GM18508 (cell line): ENCODE measurements around the gene CCDC136.

Experiments used
- ATAC-seq: cut with Tn5 transposase; IDR thresholded peaks from one replicate; pipeline ENCODE4 v1.9.1; 2021; ENCODE audit warnings: moderate number of reproducible peaks; ENCODE audit not compliant: insufficient read depth, unreplicated experiment

The CCDC136 gene

GRCh38 chr7:128791121-128791971 is at the start of gene CCDC136:
Gene CCDC136 (plus strand): TSS chr7:128791968. CDS start chr7:128792412, 444 bp downstream.
- no peak for ATAC-seq

GRCh38 chr7:128742206-128742605 is 49.6 kb upstream of the CCDC136 start:
- ATAC-seq, result no peak

- no peak for ATAC-seq
Observed at GRCh38 chr7:128743112-128743772, 48.5 kb upstream of the CCDC136 start.

GRCh38 chr7:128744366-128744905 is 47.3 kb upstream of the CCDC136 start:
- no peak for ATAC-seq

- no peak for ATAC-seq
Observed at GRCh38 chr7:128745706-128746105, 46.1 kb upstream of the CCDC136 start.

- ATAC-seq, result no peak
Observed at GRCh38 chr7:128747327-128748079, 44.3 kb upstream of the CCDC136 start.

- no peak for ATAC-seq
Observed at GRCh38 chr7:128752251-128752650, 39.5 kb upstream of the CCDC136 start.

- no peak for ATAC-seq
Observed at GRCh38 chr7:128755075-128755818, 36.5 kb upstream of the CCDC136 start.

GRCh38 chr7:128755819-128756476 is 35.8 kb upstream of the CCDC136 start:
- ATAC-seq, result no peak

GRCh38 chr7:128757203-128757602 is 34.6 kb upstream of the CCDC136 start:
- no peak for ATAC-seq

- no peak for ATAC-seq
Observed at GRCh38 chr7:128758553-128758952, 33.2 kb upstream of the CCDC136 start.

GRCh38 chr7:128759242-128759641 is 32.5 kb upstream of the CCDC136 start:
- ATAC-seq, result no peak

GRCh38 chr7:128763541-128763940 is 28.2 kb upstream of the CCDC136 start:
- ATAC-seq, result no peak

GRCh38 chr7:128767475-128768110 is 24.2 kb upstream of the CCDC136 start:
- no peak for ATAC-seq

GRCh38 chr7:128770233-128770632 is 21.5 kb upstream of the CCDC136 start:
- ATAC-seq, result no peak

- no peak for ATAC-seq
Observed at GRCh38 chr7:128773604-128774003, 18.2 kb upstream of the CCDC136 start.

- ATAC-seq, result no peak
Observed at GRCh38 chr7:128774029-128774689, 17.6 kb upstream of the CCDC136 start.

GRCh38 chr7:128774921-128775320 is 16.8 kb upstream of the CCDC136 start:
- no peak for ATAC-seq
